ENCODE data around the gene ZNF200. TPM values are rescaled to one million over a fixed set of nuclear protein-coding genes. Genes with fewer than 3 reads are reported as not detected.

ZNF200 gene
- total RNA-seq, 1 experiment from 2014 or later: 13.2 TPM

- DNase-seq (ENCODE audit: low read depth): no peak
Measured at GRCh38 chr16:3179651-3180050, 55.3 kb downstream of the ZNF200 start.

- peak; percentile 88 for DNase-seq (ENCODE audit: low read depth)
Measured at GRCh38 chr16:3175157-3176093, 59.5 kb downstream of the ZNF200 start.

- no peak for DNase-seq (ENCODE audit: low read depth)
Measured at GRCh38 chr16:3174618-3175148, 60.3 kb downstream of the ZNF200 start.

GRCh38 chr16:3173892-3174617, 60.9 kb downstream of the ZNF200 start:
- DNase-seq (ENCODE audit: low read depth): peak; percentile 68

Other genes starting within 250 kb of the ZNF200 start
- not detected in 2 replicates for gene CLDN9, start 222.2 kb downstream of the ZNF200 start, total RNA-seq (2014; rRNA removed; shearing (Covaris generic))
- gene CLDN6, start 217.0 kb downstream of the ZNF200 start, total RNA-seq (2014; rRNA removed; shearing (Covaris generic)): 0.07 TPM in 1 of 2 replicates, not detected in the other
- 411 and 496 TPM in 2 replicates for gene TNFRSF12A, start 214.8 kb downstream of the ZNF200 start, total RNA-seq (2014; rRNA removed; shearing (Covaris generic))
- gene HCFC1R1, start 211.2 kb downstream of the ZNF200 start, total RNA-seq (2014; rRNA removed; shearing (Covaris generic)): 246 and 370 TPM in 2 replicates
- 56.9 and 64.6 TPM in 2 replicates for gene THOC6, start 211.1 kb downstream of the ZNF200 start, total RNA-seq (2014; rRNA removed; shearing (Covaris generic))
- gene BICDL2, start 198.2 kb downstream of the ZNF200 start, total RNA-seq (2014; rRNA removed; shearing (Covaris generic)): not detected in 2 replicates
- gene MMP25, start 188.6 kb downstream of the ZNF200 start, total RNA-seq (2014; rRNA removed; shearing (Covaris generic)): 0.05 and 0.20 TPM in 2 replicates
- gene IL32, start 169.5 kb downstream of the ZNF200 start, total RNA-seq (2014; rRNA removed; shearing (Covaris generic)): 1.6 and 2.5 TPM in 2 replicates
- not detected in 2 replicates for gene ZSCAN10, start 135.9 kb downstream of the ZNF200 start, total RNA-seq (2014; rRNA removed; shearing (Covaris generic))
- 15.3 and 16.6 TPM in 2 replicates for gene ZNF205, start 122.6 kb downstream of the ZNF200 start, total RNA-seq (2014; rRNA removed; shearing (Covaris generic))
- 3.8 and 4.6 TPM in 2 replicates for gene ZNF213, start 100.1 kb downstream of the ZNF200 start, total RNA-seq (2014; rRNA removed; shearing (Covaris generic))
- gene OR1F1, start 47.0 kb downstream of the ZNF200 start, total RNA-seq (2014; rRNA removed; shearing (Covaris generic)): not detected in 2 replicates
- gene MEFV, start 21.5 kb upstream of the ZNF200 start, total RNA-seq (2014; rRNA removed; shearing (Covaris generic)): 0.03 TPM in 1 of 2 replicates, not detected in the other
- gene ZNF263, start 48.3 kb upstream of the ZNF200 start, total RNA-seq (2014; rRNA removed; shearing (Covaris generic)): 38.8 and 39.1 TPM in 2 replicates
- gene TIGD7, start 70.3 kb upstream of the ZNF200 start, total RNA-seq (2014; rRNA removed; shearing (Covaris generic)): 2.8 and 3.1 TPM in 2 replicates
- gene ZNF75A, start 70.3 kb upstream of the ZNF200 start, total RNA-seq (2014; rRNA removed; shearing (Covaris generic)): 12.2 and 16.9 TPM in 2 replicates
- gene OR2C1, start 120.7 kb upstream of the ZNF200 start, total RNA-seq (2014; rRNA removed; shearing (Covaris generic)): not detected in 2 replicates
- 13.5 and 15.3 TPM in 2 replicates for gene ZSCAN32, start 165.8 kb upstream of the ZNF200 start, total RNA-seq (2014; rRNA removed; shearing (Covaris generic))
- gene ZNF174, start 166.1 kb upstream of the ZNF200 start, total RNA-seq (2014; rRNA removed; shearing (Covaris generic)): 9.7 and 15.1 TPM in 2 replicates
- gene ZNF597, start 208.3 kb upstream of the ZNF200 start, total RNA-seq (2014; rRNA removed; shearing (Covaris generic)): 1.4 and 2.1 TPM in 2 replicates
- gene NAA60, start 208.5 kb upstream of the ZNF200 start, total RNA-seq (2014; rRNA removed; shearing (Covaris generic)): 11.9 and 23.5 TPM in 2 replicates